Measurements from ENCODE around the gene ETHE1.

GRCh38 chr19:43544077-43544476 is 17.1 kb upstream of the ETHE1 start:
- no peak for TF ChIP-seq POLR2A (IDR thresholded peaks at IDR 0.05; ENCODE audit: low read length)
- TF ChIP-seq GATA1 (IDR thresholded peaks at IDR 0.05; ENCODE audit: low read depth, low read length) = no peak
